Stimulated activated CD4-positive, alpha-beta T cell treated with anti-CD3 and anti-CD28 coated beads, Interleukin-15, amount 100 ng/mL, for 1 hour (primary cell): ENCODE data around the gene KRTAP5-6.
"Not testable (repeated sequence)": the region's sequence is repeated elsewhere in the genome, so short reads cannot be mapped to it uniquely, and the experiment has no call there.

Experiments used
- DNase-seq, 2 donors: peaks; one replicate each; pipeline ENCODE4 v3.0.0-alpha.2; 2020; ENCODE audit warnings: low read depth in 1 of 2, low spot score in 1 of 2

Gene KRTAP5-6

GRCh38 chr11:1683216-1683615 is 13.8 kb upstream of the KRTAP5-6 start:
- not testable (repeated sequence) for DNase-seq

- DNase-seq: not testable (repeated sequence)
Observed at GRCh38 chr11:1683904-1684572, 13.0 kb upstream of the KRTAP5-6 start.

- DNase-seq: not testable (repeated sequence)
Observed at GRCh38 chr11:1684886-1685874, 11.8 kb upstream of the KRTAP5-6 start.

- DNase-seq: not testable (repeated sequence)
Observed at GRCh38 chr11:1686220-1686619, 10.8 kb upstream of the KRTAP5-6 start.

- DNase-seq: not testable (repeated sequence)
Observed at GRCh38 chr11:1688336-1688947, 8.6 kb upstream of the KRTAP5-6 start.

- not testable (repeated sequence) for DNase-seq
Observed at GRCh38 chr11:1689250-1690166, 7.5 kb upstream of the KRTAP5-6 start.

GRCh38 chr11:1690167-1691025 is 6.6 kb upstream of the KRTAP5-6 start:
- DNase-seq: no peak

- no peak for DNase-seq
Observed at GRCh38 chr11:1691026-1691877, 5.7 kb upstream of the KRTAP5-6 start.

- no peak for DNase-seq
Observed at GRCh38 chr11:1691878-1692707, 4.9 kb upstream of the KRTAP5-6 start.

GRCh38 chr11:1692708-1693326 is 4.2 kb upstream of the KRTAP5-6 start:
- DNase-seq: no peak

GRCh38 chr11:1693327-1694063 is 3.5 kb upstream of the KRTAP5-6 start:
- DNase-seq: peak; percentile 53 to 66

- peak; percentile 54 to 77 for DNase-seq
Observed at GRCh38 chr11:1694064-1694845, 2.7 kb upstream of the KRTAP5-6 start.

GRCh38 chr11:1694846-1695547 is 2.0 kb upstream of the KRTAP5-6 start:
- DNase-seq: no peak

GRCh38 chr11:1695548-1696108 is 1.4 kb upstream of the KRTAP5-6 start:
- no peak for DNase-seq

GRCh38 chr11:1699771-1700170 is 2.8 kb downstream of the KRTAP5-6 start:
- DNase-seq: no peak
